Measurements from ENCODE around the gene GSN. TPM values are rescaled to one million over a fixed set of nuclear protein-coding genes. Genes with fewer than 3 reads are reported as not detected.

Gene GSN
- total and polyA plus RNA-seq, 2 of the 8 experiments (the other 6 are each of a cell fraction or from before 2014, with no cell fraction given) = 52.3 to 94.5 TPM

DNA sequence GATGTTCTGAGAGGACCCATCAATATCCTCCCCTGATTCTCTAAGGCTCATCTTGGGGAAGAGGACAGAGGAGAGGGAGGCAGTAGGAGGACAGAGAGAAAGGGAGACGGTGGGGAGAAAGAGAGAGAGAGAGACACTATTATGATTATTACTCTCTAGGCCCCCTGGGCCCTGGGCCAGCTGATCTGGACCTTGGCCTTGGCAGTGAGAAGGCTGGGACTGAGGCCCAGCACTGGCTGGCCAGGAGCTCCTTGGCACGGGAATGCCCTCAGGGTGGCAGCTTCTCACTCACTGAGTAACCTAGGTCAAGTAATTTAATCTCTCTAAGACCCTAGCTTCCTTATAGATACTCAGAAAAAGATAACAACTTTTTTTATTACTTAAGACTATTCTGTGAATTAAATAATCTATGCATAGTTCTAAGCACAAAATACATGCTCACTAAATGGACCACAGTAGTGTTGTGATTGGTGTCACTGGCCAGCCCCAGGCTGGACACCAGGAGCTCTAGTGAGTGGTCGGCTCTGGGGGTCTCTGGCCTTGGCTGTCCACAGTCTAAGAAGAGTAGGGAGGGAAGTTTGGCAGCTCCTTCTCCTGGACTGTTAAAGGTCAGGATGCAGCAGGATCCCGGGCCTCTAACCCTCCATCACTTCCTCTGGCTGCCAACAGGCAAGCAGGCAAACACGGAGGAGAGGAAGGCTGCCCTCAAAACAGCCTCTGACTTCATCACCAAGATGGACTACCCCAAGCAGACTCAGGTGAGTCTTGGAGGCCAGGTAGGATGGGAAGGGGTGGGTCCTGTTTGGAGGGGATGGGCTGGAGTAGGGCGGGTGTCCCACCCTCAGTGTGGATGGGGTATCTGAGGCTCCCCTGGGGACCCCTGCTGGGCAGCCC is 50.0 kb downstream of the GSN start (continued):
- TF ChIP-seq RFX5 (IDR thresholded peaks at IDR 0.05; ENCODE audit: borderline replicate concordance, low read depth, low read length) = no peak
- TF ChIP-seq ASH2L (IDR thresholded peaks at IDR 0.05; ENCODE audit: low read length) = no peak
- TF ChIP-seq BCL11A (IDR thresholded peaks at IDR 0.05; ENCODE audit: low read depth in 2 of 2, low read length in 2 of 2) = no peak
- no peak for TF ChIP-seq SUZ12 (IDR thresholded peaks at IDR 0.05; ENCODE audit: low read length)

Data from H1 (cell line).